DOHH2 (cell line): ENCODE measurements around the gene CCNE1.
"Not testable (repeated sequence)": the region's sequence is repeated elsewhere in the genome, so short reads cannot be mapped to it uniquely, and the experiment has no call there.

Experiments used
- H3F3A ChIP-seq: fragments of 200-600 bp; sonication (generic), shearing (Covaris generic); 2 replicates; pipeline ENCODE4 v1.6.0; 2016; ENCODE audit warnings: antibody characterized with exemption, mild to moderate bottlenecking; ENCODE audit not compliant: control insufficient read depth, insufficient read depth
- H3K27ac ChIP-seq: fragments of 200-600 bp; sonication (generic); 2 replicates; pipeline ENCODE4 v1.5.1; 2014; ENCODE audit warnings: low read depth, mild to moderate bottlenecking, low read length, moderate library complexity
- H3K27me3 ChIP-seq: fragments of 200-600 bp; sonication (generic); 2 replicates; pipeline ENCODE4 v1.6.1; 2014; ENCODE audit warnings: mild to moderate bottlenecking, low read length, mixed read lengths; ENCODE audit not compliant: control insufficient read depth
- H3K36me3 ChIP-seq: fragments of 200-600 bp; sonication (generic); 2 replicates; pipeline ENCODE4 v1.6.1; 2014; ENCODE audit warnings: mild to moderate bottlenecking, low read length, moderate library complexity, mixed read lengths; ENCODE audit not compliant: control insufficient read depth
- H3K4me1 ChIP-seq: fragments of 200-600 bp; sonication (generic); 2 replicates; pipeline ENCODE4 v1.6.1; 2014; ENCODE audit warnings: mild to moderate bottlenecking, low read length, mixed read lengths; ENCODE audit not compliant: control insufficient read depth
- H3K4me2 ChIP-seq: fragments of 200-600 bp; sonication (generic); 2 replicates; pipeline ENCODE4 v1.6.0; 2014; ENCODE audit warnings: mild to moderate bottlenecking, low read length, moderate library complexity
- H3K4me3 ChIP-seq: fragments of 200-600 bp; sonication (generic); 2 replicates; pipeline ENCODE4 v1.5.1; 2014; ENCODE audit warnings: mild to moderate bottlenecking, low read length, mixed read lengths
- H3K79me2 ChIP-seq: fragments of 200-600 bp; sonication (generic); 2 replicates; pipeline ENCODE4 v1.6.1; 2014; ENCODE audit warnings: mild to moderate bottlenecking, low read length, mixed read lengths; ENCODE audit not compliant: control insufficient read depth
- H3K9me2 ChIP-seq: fragments of 200-600 bp; sonication (generic); replicated peaks from 2 replicates; pipeline ENCODE4 v1.6.1; 2014; ENCODE audit warnings: mild to moderate bottlenecking, low read length, mixed read lengths; ENCODE audit not compliant: control insufficient read depth
- H3K9me3 ChIP-seq: fragments of 200-600 bp; sonication (generic); 2 replicates; pipeline ENCODE4 v1.6.1; 2014; ENCODE audit warnings: antibody characterized with exemption, low read length, mixed read lengths; ENCODE audit not compliant: control insufficient read depth, insufficient read depth
- H4K20me1 ChIP-seq: fragments of 200-600 bp; sonication (generic); 2 replicates; pipeline ENCODE4 v1.6.0; 2014; ENCODE audit warnings: low read depth, mild to moderate bottlenecking, antibody characterized with exemption, low read length, moderate library complexity; ENCODE audit not compliant: control insufficient read depth, insufficient read depth
- EZH2phosphoT487 ChIP-seq: fragments of 200-600 bp; sonication (generic); IDR thresholded peaks from 2 replicates; pipeline ENCODE4 v1.6.1; 2017; ENCODE audit warnings: borderline replicate concordance, mild to moderate bottlenecking, antibody characterized with exemption, low read length, moderate library complexity, mixed read lengths
- TF ChIP-seq, protein P1 (sequence below): fragments of 200-600 bp; sonication (generic); IDR thresholded peaks from one replicate; pipeline ENCODE4 v1.5.1; 2014; ENCODE audit warnings: antibody characterized with exemption, mild to moderate bottlenecking, low read depth, low read length; ENCODE audit not compliant: poor library complexity, severe bottlenecking

CCNE1 gene

DNA sequence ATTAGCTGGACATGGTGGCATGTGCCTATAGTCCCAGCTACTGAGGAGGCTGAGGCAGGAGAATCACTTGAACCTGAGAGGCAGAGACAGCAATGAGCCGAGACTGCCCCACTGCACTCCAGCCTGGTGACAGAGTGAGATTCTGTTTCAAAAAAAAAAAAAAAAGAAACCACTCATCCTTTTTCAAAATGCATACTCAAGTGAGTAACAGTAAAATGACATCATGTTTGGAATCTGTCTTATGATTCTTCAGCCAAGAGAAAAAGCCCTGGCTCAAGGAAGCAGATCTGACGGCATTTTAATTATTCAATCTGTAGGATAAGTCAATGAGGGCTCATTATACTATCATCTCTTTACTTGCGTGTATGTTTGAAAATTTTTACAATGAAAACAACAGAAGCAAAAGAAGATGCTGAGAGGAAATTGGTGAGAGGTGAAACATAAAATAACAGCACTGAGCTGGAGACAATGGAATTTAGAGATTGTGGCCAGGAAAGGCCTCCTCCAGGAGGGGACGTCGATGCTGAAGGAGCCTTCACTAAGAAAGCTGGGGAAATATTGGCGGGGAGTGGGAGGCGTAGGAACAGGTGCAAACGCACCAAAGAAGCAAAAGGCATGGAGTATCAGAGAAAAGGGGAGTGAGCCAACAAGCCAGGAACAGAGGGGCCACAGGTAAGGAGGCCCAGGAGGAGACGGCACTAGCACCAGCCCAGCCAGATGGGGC, 12.9 kb upstream of the CCNE1 start:
- H3K4me2 ChIP-seq, result no peak overlapping the region
- H3K4me3 ChIP-seq, result no peak overlapping the region
- no peaks in the 10 kb centered on the region for H3K9me3 ChIP-seq

DNA sequence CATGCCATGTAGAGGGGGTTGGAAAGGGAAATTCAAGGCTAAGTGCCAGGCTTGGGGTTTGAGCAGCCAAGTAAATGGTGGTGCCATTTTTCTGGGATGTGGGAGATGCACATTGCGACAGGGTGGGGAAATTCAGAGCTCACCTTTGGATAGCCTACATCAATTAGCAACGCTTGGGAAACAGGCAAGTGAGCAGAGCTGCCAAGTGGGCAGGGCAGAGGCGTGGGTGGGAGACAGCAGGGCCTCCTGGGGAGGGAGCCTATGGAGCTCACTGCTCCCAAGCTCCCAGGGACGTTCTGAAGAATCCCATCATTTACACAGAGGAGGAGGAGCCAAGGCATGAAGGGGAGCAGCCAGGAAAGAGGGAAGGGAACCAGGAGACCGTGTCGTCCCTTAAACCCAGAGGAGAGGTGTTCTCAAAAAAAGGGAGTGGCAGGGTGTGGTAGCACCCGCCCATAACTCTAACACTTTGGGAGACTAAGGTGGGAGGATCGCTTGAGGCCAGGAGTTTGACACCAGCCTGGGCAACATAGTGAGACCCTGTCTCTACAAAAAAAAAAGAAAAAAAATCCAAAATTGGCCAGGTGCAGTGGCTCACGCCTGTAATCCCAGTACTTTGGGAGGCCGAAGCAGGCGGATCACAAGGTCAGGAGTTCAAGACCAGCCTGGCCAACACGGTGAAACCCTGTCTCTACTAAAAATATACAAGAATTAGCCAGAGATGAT, 11.5 kb upstream of the CCNE1 start:
- H3K9me2 ChIP-seq, result no peaks in the 10 kb centered on the region
- H3K4me3 ChIP-seq, result no peak overlapping the region
- no peaks in the 10 kb centered on the region for H3K9me3 ChIP-seq
- H4K20me1 ChIP-seq, result no peaks in the 10 kb centered on the region
- no peak overlapping the region for H3K4me2 ChIP-seq
- TF ChIP-seq, protein P1, sequence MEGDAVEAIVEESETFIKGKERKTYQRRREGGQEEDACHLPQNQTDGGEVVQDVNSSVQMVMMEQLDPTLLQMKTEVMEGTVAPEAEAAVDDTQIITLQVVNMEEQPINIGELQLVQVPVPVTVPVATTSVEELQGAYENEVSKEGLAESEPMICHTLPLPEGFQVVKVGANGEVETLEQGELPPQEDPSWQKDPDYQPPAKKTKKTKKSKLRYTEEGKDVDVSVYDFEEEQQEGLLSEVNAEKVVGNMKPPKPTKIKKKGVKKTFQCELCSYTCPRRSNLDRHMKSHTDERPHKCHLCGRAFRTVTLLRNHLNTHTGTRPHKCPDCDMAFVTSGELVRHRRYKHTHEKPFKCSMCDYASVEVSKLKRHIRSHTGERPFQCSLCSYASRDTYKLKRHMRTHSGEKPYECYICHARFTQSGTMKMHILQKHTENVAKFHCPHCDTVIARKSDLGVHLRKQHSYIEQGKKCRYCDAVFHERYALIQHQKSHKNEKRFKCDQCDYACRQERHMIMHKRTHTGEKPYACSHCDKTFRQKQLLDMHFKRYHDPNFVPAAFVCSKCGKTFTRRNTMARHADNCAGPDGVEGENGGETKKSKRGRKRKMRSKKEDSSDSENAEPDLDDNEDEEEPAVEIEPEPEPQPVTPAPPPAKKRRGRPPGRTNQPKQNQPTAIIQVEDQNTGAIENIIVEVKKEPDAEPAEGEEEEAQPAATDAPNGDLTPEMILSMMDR, result no peak
- TF ChIP-seq EZH2phosphoT487, result no peak
- H3K36me3 ChIP-seq, result no peaks in the 10 kb centered on the region
- no peak overlapping the region for H3K27ac ChIP-seq
- no peaks in the 10 kb centered on the region; the same call in 1 of the 2 replicates for H3K27me3 ChIP-seq
- H3F3A ChIP-seq, result no peaks in the 10 kb centered on the region
- H3K79me2 ChIP-seq, result no peaks in the 10 kb centered on the region
- peaks cover 5% of the 10 kb centered on the region for H3K4me1 ChIP-seq

More for the DNA sequence above, 12.9 kb upstream of the CCNE1 start:
- no peaks in the 10 kb centered on the region for H4K20me1 ChIP-seq
- no peaks in the 10 kb centered on the region; the same call in 1 of the 2 replicates for H3K27me3 ChIP-seq
- no peaks in the 10 kb centered on the region for H3K79me2 ChIP-seq
- no peaks in the 10 kb centered on the region for H3F3A ChIP-seq
- H3K9me2 ChIP-seq, result no peaks in the 10 kb centered on the region
- H3K27ac ChIP-seq, result no peak overlapping the region
- H3K4me1 ChIP-seq, result no peaks in the 10 kb centered on the region
- no peaks in the 10 kb centered on the region for H3K36me3 ChIP-seq
- no peak for TF ChIP-seq EZH2phosphoT487
- TF ChIP-seq, protein P1, result no peak

DNA sequence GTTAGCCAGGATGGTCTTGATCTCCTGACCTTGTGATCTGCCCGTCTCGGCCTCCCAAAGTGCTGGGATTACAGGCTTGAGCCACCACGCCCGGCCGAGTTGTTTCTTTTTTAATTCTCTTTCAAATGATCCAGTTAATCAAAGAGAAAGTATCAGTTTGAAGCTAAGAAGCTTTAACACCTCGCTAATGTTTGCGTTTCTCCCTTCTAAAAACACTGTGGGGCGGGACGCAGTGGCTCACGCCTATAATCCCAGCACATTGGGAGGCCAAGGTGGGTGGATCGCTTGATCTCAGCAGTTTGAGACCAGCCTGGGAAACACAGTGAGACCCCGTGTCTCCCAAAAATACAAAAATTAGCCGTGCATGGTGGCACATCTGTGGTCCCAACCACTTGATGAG, 7.8 kb upstream of the CCNE1 start:
- not testable (repeated sequence) for H3K4me3 ChIP-seq, H3K27me3 ChIP-seq, H3K4me2 ChIP-seq, H3F3A ChIP-seq, H4K20me1 ChIP-seq, H3K36me3 ChIP-seq, H3K27ac ChIP-seq, H3K79me2 ChIP-seq, H3K9me2 ChIP-seq, H3K4me1 ChIP-seq, H3K9me3 ChIP-seq

DNA sequence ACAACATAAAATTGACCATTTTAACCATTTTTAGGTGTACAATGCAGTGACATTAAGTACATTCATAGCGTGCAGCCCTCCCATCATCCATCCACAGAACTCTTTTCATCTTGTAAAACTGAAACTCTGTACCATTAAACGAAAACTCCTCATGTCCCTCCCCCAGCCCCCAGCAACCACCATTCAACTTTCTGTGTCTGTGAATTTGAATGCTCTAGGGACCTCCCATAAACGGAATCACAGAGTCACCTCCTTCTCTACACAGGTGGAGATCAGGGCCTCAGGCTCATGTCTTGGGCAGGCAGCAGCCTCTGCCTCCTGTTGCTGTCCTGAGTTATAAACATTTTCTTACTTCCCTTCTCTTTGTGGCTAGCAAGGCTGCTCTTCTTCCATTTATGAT, 7.3 kb upstream of the CCNE1 start:
- no peaks in the 10 kb centered on the region for H3F3A ChIP-seq
- no peaks in the 10 kb centered on the region for H3K79me2 ChIP-seq
- H3K4me2 ChIP-seq, result no peak overlapping the region
- H3K4me3 ChIP-seq, result no peak overlapping the region
- no peaks in the 10 kb centered on the region for H3K9me3 ChIP-seq
- no peaks in the 10 kb centered on the region for H3K9me2 ChIP-seq
- TF ChIP-seq, protein P1, result no peak
- no peak for TF ChIP-seq EZH2phosphoT487
- H4K20me1 ChIP-seq, result no peaks in the 10 kb centered on the region
- H3K4me1 ChIP-seq, result peaks cover 5% of the 10 kb centered on the region
- no peaks in the 10 kb centered on the region for H3K27me3 ChIP-seq
- H3K27ac ChIP-seq, result no peak overlapping the region
- no peaks in the 10 kb centered on the region for H3K36me3 ChIP-seq
